Glutamatergic neuron (in vitro differentiated cells): ENCODE data around the gene SIM2. TPM values are rescaled to one million over a fixed set of nuclear protein-coding genes. Genes with fewer than 3 reads are reported as not detected.

ENCODE experiments used
- DNase-seq: peaks from one replicate; pipeline ENCODE4 v3.0.0; 2022
- H3K27ac Mint-ChIP-seq: one replicate; pipeline ENCODE4 v1.8.0; 2020; ENCODE audit warnings: mild to moderate bottlenecking, mixed read lengths, inconsistent platforms; ENCODE audit not compliant: unreplicated experiment
- H3K27me3 Mint-ChIP-seq: one replicate; pipeline ENCODE4 v1.8.0; 2020; ENCODE audit warnings: mild to moderate bottlenecking, moderate library complexity, mixed read lengths, inconsistent platforms; ENCODE audit not compliant: unreplicated experiment
- H3K36me3 Mint-ChIP-seq: one replicate; pipeline ENCODE4 v1.8.0; 2020; ENCODE audit warnings: mild to moderate bottlenecking, mixed read lengths, inconsistent platforms; ENCODE audit not compliant: unreplicated experiment
- H3K4me1 Mint-ChIP-seq: one replicate; pipeline ENCODE4 v1.8.0; 2020; ENCODE audit warnings: mild to moderate bottlenecking, low read depth, mixed read lengths, inconsistent platforms; ENCODE audit not compliant: unreplicated experiment
- H3K4me3 Mint-ChIP-seq: one replicate; pipeline ENCODE4 v1.8.0; 2020; ENCODE audit warnings: mild to moderate bottlenecking, mixed read lengths, inconsistent platforms; ENCODE audit not compliant: unreplicated experiment
- H3K9me3 Mint-ChIP-seq: one replicate; pipeline ENCODE4 v1.8.0; 2020; ENCODE audit warnings: mild to moderate bottlenecking, moderate library complexity, mixed read lengths, inconsistent platforms; ENCODE audit not compliant: unreplicated experiment
- total RNA-seq: library from RNA; stranded (reverse); fragmentation: NEBNext Ultra II Directional; extraction: Animal tissue kit (Norgen Biotek cat#: 25700); gene quantifications from one replicate; pipeline ENCODE4 v1.2.1, GENCODE V29; 2021; ENCODE audit not compliant: unreplicated experiment
- TF ChIP-seq, protein P1 (sequence below): fragments of 200-600 bp; sonication (generic); IDR thresholded peaks from one replicate; pipeline ENCODE4 v1.5.0; 2021; ENCODE audit not compliant: partially characterized antibody, unreplicated experiment

SIM2 gene
- total RNA-seq, 1 donor from 2014 or later = 4.8 TPM

DNA sequence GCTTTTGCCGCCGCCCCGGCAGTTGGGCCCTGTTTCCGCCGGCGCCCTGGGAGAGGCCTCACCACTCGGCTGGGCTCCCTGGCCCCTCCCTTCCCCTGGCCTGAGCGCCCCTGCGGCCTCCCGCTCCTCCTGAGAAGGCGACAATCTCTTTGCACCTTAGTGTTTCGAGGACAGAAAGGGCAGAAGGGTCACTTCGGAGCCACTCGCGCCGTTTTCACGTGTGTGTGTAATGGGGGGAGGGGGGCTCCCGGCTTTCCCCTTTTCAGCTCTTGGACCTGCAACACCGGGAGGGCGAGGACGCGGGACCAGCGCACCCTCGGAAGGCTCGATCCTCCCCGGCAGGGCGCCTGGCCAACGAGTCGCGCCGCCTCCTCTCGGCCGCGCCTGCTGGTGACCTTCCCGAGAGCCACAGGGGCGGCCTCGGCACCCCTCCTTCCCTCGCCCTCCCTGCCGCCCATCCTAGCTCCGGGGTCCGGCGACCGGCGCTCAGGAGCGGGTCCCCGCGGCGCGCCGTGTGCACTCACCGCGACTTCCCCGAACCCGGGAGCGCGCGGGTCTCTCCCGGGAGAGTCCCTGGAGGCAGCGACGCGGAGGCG, 432 bp upstream of the SIM2 start:
- H3K4me3 Mint-ChIP-seq = no peak overlapping the region
- TF ChIP-seq, protein P1, sequence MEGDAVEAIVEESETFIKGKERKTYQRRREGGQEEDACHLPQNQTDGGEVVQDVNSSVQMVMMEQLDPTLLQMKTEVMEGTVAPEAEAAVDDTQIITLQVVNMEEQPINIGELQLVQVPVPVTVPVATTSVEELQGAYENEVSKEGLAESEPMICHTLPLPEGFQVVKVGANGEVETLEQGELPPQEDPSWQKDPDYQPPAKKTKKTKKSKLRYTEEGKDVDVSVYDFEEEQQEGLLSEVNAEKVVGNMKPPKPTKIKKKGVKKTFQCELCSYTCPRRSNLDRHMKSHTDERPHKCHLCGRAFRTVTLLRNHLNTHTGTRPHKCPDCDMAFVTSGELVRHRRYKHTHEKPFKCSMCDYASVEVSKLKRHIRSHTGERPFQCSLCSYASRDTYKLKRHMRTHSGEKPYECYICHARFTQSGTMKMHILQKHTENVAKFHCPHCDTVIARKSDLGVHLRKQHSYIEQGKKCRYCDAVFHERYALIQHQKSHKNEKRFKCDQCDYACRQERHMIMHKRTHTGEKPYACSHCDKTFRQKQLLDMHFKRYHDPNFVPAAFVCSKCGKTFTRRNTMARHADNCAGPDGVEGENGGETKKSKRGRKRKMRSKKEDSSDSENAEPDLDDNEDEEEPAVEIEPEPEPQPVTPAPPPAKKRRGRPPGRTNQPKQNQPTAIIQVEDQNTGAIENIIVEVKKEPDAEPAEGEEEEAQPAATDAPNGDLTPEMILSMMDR = no peak
- H3K36me3 Mint-ChIP-seq = no peaks in the 10 kb centered on the region
- DNase-seq = peak; percentile 68
- peaks cover 31% of the 10 kb centered on the region for H3K4me1 Mint-ChIP-seq
- H3K9me3 Mint-ChIP-seq = peaks cover 12% of the 10 kb centered on the region
- H3K27ac Mint-ChIP-seq = no peak overlapping the region
- peaks cover 45% of the 10 kb centered on the region for H3K27me3 Mint-ChIP-seq

DNA sequence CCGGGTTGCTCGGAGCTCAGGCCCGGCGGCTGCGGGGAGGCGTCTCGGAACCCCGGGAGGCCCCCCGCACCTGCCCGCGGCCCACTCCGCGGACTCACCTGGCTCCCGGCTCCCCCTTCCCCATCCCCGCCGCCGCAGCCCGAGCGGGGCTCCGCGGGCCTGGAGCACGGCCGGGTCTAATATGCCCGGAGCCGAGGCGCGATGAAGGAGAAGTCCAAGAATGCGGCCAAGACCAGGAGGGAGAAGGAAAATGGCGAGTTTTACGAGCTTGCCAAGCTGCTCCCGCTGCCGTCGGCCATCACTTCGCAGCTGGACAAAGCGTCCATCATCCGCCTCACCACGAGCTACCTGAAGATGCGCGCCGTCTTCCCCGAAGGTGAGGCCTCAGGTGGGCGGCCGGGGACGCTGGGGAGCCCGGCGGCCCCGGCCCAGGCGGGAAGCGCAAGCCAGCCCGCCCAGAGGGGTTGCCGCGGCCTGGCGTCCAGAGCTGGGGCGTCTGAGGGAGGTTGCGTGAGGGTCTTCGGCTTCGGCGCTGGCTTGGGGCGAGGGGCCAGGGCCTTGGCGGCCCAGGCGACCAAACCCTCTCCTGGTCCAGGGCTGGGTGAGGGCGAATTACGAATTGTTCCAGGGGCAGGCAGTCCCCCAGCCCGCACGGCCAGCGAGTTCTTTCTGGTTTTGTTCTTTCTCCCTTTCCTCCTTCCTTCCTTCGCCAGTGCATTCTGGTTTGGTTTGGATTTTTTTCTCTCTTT, 805 bp downstream of the SIM2 start:
- Mint-ChIP-seq H3K36me3 (no peaks in the 10 kb centered on the region), H3K4me3 (peak overlapping the region; percentile 74), H3K9me3 (peaks cover 10% of the 10 kb centered on the region), H3K4me1 (peaks cover 27% of the 10 kb centered on the region), H3K27me3 (peaks cover 42% of the 10 kb centered on the region), H3K27ac (no peak overlapping the region)
- TF ChIP-seq, protein P1 = no peak
- DNase-seq = no peak

DNA sequence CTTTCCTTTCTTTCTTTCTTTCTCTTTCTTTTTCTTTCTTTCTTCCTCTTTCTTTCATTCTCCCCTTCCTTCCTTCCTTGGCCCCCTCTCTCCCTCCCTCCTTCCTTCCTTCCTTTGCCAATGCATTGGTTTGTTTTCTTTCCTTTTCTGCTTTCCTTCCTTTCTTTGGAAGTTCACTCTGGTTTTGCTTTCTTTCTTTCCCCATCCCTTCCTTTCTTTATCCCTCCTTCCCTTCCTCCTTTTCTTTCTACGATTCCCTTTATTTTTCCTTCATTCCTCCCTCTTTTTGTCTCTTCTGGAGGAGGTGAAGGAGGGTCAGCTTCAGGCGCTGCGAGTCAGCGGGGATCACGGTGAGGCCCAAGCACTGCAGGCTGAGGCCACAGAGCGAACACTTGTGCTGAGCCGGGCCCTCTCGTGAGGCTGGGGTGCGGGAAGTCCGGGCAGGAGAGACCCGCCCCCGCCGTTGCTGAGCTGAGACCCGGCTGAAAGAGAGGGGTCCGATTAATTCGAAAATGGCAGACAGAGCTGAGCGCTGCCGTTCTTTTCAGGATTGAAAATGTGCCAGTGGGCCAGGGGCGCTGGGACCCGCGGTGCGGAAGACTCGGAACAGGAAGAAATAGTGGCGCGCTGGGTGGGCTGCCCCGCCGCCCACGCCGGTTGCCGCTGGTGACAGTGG, 1.5 kb downstream of the SIM2 start:
- Mint-ChIP-seq H3K36me3 (no peaks in the 10 kb centered on the region), H3K4me3 (peak overlapping the region; percentile 74), H3K9me3 (peaks cover 10% of the 10 kb centered on the region), H3K4me1 (peaks cover 24% of the 10 kb centered on the region), H3K27me3 (peaks cover 43% of the 10 kb centered on the region), H3K27ac (no peak overlapping the region)
- DNase-seq = peak; percentile 41
- TF ChIP-seq, protein P1 = no peak

DNA sequence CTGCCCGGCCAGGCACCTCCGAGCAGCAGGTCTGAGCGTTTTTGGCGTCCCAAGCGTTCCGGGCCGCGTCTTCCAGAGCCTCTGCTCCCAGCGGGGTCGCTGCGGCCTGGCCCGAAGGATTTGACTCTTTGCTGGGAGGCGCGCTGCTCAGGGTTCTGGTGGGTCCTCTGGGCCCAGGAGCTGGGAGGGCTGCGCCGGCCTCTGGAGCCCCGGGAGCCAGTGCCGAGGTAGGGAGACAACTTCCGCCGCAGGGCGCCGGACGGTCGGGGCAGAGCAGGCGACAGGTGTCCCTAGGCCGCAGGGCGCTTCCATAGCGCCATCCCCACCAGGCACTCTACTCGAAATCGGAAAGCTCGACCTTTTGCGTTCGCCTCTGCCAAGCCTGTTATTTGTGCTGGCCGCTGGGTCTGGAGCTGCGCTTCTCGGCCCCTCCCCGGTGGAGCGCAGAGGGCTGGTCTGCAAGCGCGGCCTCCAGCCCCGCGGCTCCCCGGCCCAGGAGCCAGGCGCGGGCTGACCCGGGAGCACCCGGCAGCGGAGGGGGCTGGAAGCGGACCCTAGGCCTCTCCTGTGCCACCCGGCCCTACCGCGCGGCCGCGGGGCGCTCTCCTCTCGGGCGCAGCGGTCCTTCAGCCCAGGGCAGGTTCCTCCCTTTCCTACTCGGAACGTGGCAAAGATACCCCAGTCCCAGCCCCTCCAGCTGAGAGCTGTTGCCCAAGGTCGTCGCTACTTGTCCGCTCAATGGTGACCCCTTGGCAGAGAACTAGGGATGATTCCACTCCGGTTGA, 2.2 kb downstream of the SIM2 start:
- Mint-ChIP-seq H3K4me3 (peak overlapping the region; percentile 70), H3K27ac (no peak overlapping the region), H3K4me1 (peaks cover 19% of the 10 kb centered on the region), H3K27me3 (peaks cover 42% of the 10 kb centered on the region), H3K9me3 (peaks cover 7% of the 10 kb centered on the region), H3K36me3 (no peaks in the 10 kb centered on the region)
- DNase-seq = peak; percentile 48
- TF ChIP-seq, protein P1 = no peak
